Omental fat pad (tissue), 4 donors: Measurements from ENCODE around the gene NDUFA5. TPM values are rescaled to one million over a fixed set of nuclear protein-coding genes. Genes with fewer than 3 reads are reported as not detected.

Source experiments
- ATAC-seq: fragments of 150-250 bp; one replicate; pipeline ENCODE4 v1.9.1; 2016; ENCODE audit warnings: mild to moderate bottlenecking, moderate library complexity; ENCODE audit not compliant: low FRiP score
- DNase-seq: peaks from one replicate; pipeline ENCODE4 v3.0.0-alpha.2; 2019; ENCODE audit warnings: low spot score
- CTCF ChIP-seq, 3 donors: fragments of 450-650 bp; IDR thresholded peaks; one replicate each; pipeline ENCODE4 v1.5.1; 2016 to 2017; ENCODE audit warnings: antibody characterized with exemption in 3 of 3, mild to moderate bottlenecking in 3 of 3, moderate library complexity in 2 of 3
- total RNA-seq, 4 donors: library from RNA; depleted of rRNA; stranded (reverse); fragments of >200 nt; gene quantifications; one replicate each; pipeline ENCODE4 v1.1.0, GENCODE V29; 2016

NDUFA5 gene
- total RNA-seq, 4 donors from 2014 or later = 24.6 to 42.2 (median 31.1) TPM

GRCh38 chr7:123573341-123573740 lies 15.7 kb upstream of the NDUFA5 start:
- DNase-seq (no peak), ATAC-seq (no peak)
- TF ChIP-seq CTCF (IDR thresholded peaks at IDR 0.05) = no peak

GRCh38 chr7:123571684-123572083 lies 14.1 kb upstream of the NDUFA5 start:
- no peak for DNase-seq
- TF ChIP-seq CTCF (IDR thresholded peaks at IDR 0.05) = no peak
- ATAC-seq = no peak

GRCh38 chr7:123571187-123571586 lies 13.6 kb upstream of the NDUFA5 start:
- DNase-seq = no peak
- no peak for ATAC-seq
- TF ChIP-seq CTCF (IDR thresholded peaks at IDR 0.05) = no peak

- ATAC-seq (no peak), DNase-seq (no peak)
- no peak for TF ChIP-seq CTCF (IDR thresholded peaks at IDR 0.05)
These were observed 13.0 kb upstream of the NDUFA5 start for GRCh38 chr7:123570390-123571182.

- no peak for DNase-seq
- no peak for TF ChIP-seq CTCF (IDR thresholded peaks at IDR 0.05)
- ATAC-seq = no peak
These were observed 11.9 kb upstream of the NDUFA5 start for GRCh38 chr7:123569352-123570010.

GRCh38 chr7:123562121-123562520 lies 4.5 kb upstream of the NDUFA5 start:
- ATAC-seq = no peak
- no peak for TF ChIP-seq CTCF (IDR thresholded peaks at IDR 0.05)

More at GRCh38 chr7:123562121-123562520, 4.5 kb upstream of the NDUFA5 start:
- DNase-seq = no peak
